SW 1271 (cell line): ENCODE measurements around the gene HSD11B1.

ENCODE experiments used
- DNase-seq, 2 experiments: peaks; one replicate each; lab custom pipeline; 2025; lab: John Stamatoyannopoulos, UW

The HSD11B1 gene

GRCh38 chr1:209756615-209757445, 52.2 kb downstream of the HSD11B1 start:
- no peak for DNase-seq

GRCh38 chr1:209758400-209758799, 53.8 kb downstream of the HSD11B1 start:
- DNase-seq = no peak

- DNase-seq = no peak
Observed at GRCh38 chr1:209759829-209760359, 55.2 kb downstream of the HSD11B1 start.

GRCh38 chr1:209761011-209761635, 56.5 kb downstream of the HSD11B1 start:
- no peak for DNase-seq

- no peak for DNase-seq
Observed at GRCh38 chr1:209766051-209766450, 61.4 kb downstream of the HSD11B1 start.

- no peak for DNase-seq
Observed at GRCh38 chr1:209767096-209767495, 62.5 kb downstream of the HSD11B1 start.

- no peak for DNase-seq
Observed at GRCh38 chr1:209767706-209768105, 63.1 kb downstream of the HSD11B1 start.

- no peak for DNase-seq
Observed at GRCh38 chr1:209768354-209768774, 63.7 kb downstream of the HSD11B1 start.

GRCh38 chr1:209769171-209769904, 64.7 kb downstream of the HSD11B1 start:
- peak in 1 of 2 experiments; percentile 2 for DNase-seq

- DNase-seq = no peak
Observed at GRCh38 chr1:209769971-209770370, 65.3 kb downstream of the HSD11B1 start.

- no peak for DNase-seq
Observed at GRCh38 chr1:209770636-209771415, 66.2 kb downstream of the HSD11B1 start.

GRCh38 chr1:209772126-209772525, 67.5 kb downstream of the HSD11B1 start:
- DNase-seq = no peak

GRCh38 chr1:209774592-209774991, 69.9 kb downstream of the HSD11B1 start:
- DNase-seq = no peak

GRCh38 chr1:209775678-209776077, 71.0 kb downstream of the HSD11B1 start:
- DNase-seq = no peak

GRCh38 chr1:209777587-209777986, 72.9 kb downstream of the HSD11B1 start:
- DNase-seq = no peak

GRCh38 chr1:209778102-209778501, 73.5 kb downstream of the HSD11B1 start:
- no peak for DNase-seq

GRCh38 chr1:209780268-209780667, 75.6 kb downstream of the HSD11B1 start:
- DNase-seq = no peak

- no peak for DNase-seq
Observed at GRCh38 chr1:209783386-209783785, 78.7 kb downstream of the HSD11B1 start.
